ENCODE data around the gene HBS1L.

DNA sequence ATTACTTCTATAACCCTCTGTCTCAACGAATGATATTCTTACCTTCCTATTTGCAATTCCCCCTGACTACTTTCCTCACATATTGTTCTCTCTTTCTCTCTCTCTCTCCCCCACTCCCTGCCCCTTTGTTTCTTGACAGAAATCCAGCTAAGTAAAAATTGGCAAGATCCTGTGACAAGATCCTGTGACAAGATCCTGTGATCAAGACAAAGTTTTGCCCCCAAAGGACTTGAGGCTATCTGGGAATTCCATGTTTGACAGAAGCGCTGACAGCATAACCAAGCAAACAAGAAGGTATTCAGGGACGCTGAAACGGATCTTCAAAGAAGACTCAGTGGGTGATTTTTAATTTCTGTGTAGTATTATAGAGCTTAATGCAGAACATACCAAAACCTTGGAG lies 5.5 kb upstream of the HBS1L start:
- TF ChIP-seq, protein P1, sequence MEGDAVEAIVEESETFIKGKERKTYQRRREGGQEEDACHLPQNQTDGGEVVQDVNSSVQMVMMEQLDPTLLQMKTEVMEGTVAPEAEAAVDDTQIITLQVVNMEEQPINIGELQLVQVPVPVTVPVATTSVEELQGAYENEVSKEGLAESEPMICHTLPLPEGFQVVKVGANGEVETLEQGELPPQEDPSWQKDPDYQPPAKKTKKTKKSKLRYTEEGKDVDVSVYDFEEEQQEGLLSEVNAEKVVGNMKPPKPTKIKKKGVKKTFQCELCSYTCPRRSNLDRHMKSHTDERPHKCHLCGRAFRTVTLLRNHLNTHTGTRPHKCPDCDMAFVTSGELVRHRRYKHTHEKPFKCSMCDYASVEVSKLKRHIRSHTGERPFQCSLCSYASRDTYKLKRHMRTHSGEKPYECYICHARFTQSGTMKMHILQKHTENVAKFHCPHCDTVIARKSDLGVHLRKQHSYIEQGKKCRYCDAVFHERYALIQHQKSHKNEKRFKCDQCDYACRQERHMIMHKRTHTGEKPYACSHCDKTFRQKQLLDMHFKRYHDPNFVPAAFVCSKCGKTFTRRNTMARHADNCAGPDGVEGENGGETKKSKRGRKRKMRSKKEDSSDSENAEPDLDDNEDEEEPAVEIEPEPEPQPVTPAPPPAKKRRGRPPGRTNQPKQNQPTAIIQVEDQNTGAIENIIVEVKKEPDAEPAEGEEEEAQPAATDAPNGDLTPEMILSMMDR (IDR thresholded peaks at IDR 0.05), result no peak
- TF ChIP-seq POLR2A (IDR thresholded peaks at IDR 0.05), result no peak

All from uterus (tissue), 2 donors.